RWPE2 (cell line): Measurements from ENCODE around the gene FGD2.
A peak's percentile ranks its signal among the peaks of the same experiment; 100 is the strongest.

ENCODE experiments used
- ATAC-seq: fragments of 200-7000 bp; cut with Tn5 transposase; 3 replicates; pipeline ENCODE4 v1.9.1; 2021; ENCODE audit warnings: low read depth
- DNase-seq: peaks from one replicate; pipeline ENCODE4 v3.0.0-alpha.2; 2020; ENCODE audit warnings: low spot score
- H3K27ac ChIP-seq: fragments of 450-650 bp; 2 replicates; pipeline ENCODE4 v1.5.1; 2017; ENCODE audit warnings: mild to moderate bottlenecking; ENCODE audit not compliant: poor library complexity, severe bottlenecking
- H3K27me3 ChIP-seq: fragments of 250-450 bp; sonication (Bioruptor Pico); 2 replicates; pipeline ENCODE4 v1.5.1; 2021; ENCODE audit warnings: mild to moderate bottlenecking, moderate library complexity; ENCODE audit not compliant: insufficient read depth, poor library complexity, severe bottlenecking
- H3K36me3 ChIP-seq: fragments of 250-450 bp; sonication (Bioruptor Pico); 2 replicates; pipeline ENCODE4 v1.5.1; 2020; ENCODE audit warnings: low read depth, mild to moderate bottlenecking, moderate library complexity
- H3K4me1 ChIP-seq: fragments of 250-450 bp; sonication (Bioruptor Pico); 2 replicates; pipeline ENCODE4 v1.5.1; 2021; ENCODE audit warnings: mild to moderate bottlenecking, moderate library complexity; ENCODE audit not compliant: insufficient read depth, poor library complexity, severe bottlenecking
- H3K4me3 ChIP-seq: fragments of 250-450 bp; sonication (Bioruptor Pico); 2 replicates; pipeline ENCODE4 v1.5.1; 2021; ENCODE audit warnings: mild to moderate bottlenecking, moderate library complexity; ENCODE audit not compliant: severe bottlenecking
- H3K9me3 ChIP-seq: fragments of 250-450 bp; sonication (Bioruptor Pico); 2 replicates; pipeline ENCODE4 v1.5.1; 2021; ENCODE audit warnings: mild to moderate bottlenecking, moderate library complexity; ENCODE audit not compliant: severe bottlenecking
- TF ChIP-seq, protein P1 (sequence below): fragments of 450-650 bp; IDR thresholded peaks from one replicate; pipeline ENCODE4 v1.5.1; 2017; ENCODE audit warnings: mild to moderate bottlenecking, moderate library complexity; ENCODE audit not compliant: poor library complexity, severe bottlenecking

FGD2 gene

DNA sequence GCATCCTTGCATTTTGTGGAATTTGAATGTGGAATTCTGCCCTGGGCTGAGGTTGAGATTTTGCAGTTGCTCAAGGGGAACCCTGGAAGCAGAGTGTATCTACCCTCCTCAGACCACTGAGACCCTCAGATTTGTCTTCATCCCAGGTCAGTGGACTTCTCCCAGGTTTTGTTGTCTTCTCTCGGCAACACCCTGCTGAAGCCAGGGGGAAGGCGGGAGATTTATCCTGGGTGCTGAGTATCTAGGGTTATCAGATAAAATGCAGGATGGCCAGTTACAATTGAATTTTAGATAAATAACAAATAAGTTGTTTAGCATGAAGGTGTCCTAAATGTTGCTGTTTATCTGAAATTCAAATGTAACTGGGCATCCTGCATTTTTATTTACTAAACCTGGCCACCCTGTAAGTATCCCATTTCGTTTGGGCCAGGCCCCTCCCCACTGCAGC, 43.0 kb downstream of the FGD2 start:
- DNase-seq (no peak), ATAC-seq (no peak)
- H3K36me3 ChIP-seq, result no peaks in the 10 kb centered on the region
- no peaks in the 10 kb centered on the region for H3K9me3 ChIP-seq
- no peaks in the 10 kb centered on the region for H3K27me3 ChIP-seq
- TF ChIP-seq, protein P1, sequence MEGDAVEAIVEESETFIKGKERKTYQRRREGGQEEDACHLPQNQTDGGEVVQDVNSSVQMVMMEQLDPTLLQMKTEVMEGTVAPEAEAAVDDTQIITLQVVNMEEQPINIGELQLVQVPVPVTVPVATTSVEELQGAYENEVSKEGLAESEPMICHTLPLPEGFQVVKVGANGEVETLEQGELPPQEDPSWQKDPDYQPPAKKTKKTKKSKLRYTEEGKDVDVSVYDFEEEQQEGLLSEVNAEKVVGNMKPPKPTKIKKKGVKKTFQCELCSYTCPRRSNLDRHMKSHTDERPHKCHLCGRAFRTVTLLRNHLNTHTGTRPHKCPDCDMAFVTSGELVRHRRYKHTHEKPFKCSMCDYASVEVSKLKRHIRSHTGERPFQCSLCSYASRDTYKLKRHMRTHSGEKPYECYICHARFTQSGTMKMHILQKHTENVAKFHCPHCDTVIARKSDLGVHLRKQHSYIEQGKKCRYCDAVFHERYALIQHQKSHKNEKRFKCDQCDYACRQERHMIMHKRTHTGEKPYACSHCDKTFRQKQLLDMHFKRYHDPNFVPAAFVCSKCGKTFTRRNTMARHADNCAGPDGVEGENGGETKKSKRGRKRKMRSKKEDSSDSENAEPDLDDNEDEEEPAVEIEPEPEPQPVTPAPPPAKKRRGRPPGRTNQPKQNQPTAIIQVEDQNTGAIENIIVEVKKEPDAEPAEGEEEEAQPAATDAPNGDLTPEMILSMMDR, result no peak
- H3K4me3 ChIP-seq, result no peak overlapping the region
- peaks cover 4% of the 10 kb centered on the region for H3K4me1 ChIP-seq
- H3K27ac ChIP-seq, result no peak overlapping the region

DNA sequence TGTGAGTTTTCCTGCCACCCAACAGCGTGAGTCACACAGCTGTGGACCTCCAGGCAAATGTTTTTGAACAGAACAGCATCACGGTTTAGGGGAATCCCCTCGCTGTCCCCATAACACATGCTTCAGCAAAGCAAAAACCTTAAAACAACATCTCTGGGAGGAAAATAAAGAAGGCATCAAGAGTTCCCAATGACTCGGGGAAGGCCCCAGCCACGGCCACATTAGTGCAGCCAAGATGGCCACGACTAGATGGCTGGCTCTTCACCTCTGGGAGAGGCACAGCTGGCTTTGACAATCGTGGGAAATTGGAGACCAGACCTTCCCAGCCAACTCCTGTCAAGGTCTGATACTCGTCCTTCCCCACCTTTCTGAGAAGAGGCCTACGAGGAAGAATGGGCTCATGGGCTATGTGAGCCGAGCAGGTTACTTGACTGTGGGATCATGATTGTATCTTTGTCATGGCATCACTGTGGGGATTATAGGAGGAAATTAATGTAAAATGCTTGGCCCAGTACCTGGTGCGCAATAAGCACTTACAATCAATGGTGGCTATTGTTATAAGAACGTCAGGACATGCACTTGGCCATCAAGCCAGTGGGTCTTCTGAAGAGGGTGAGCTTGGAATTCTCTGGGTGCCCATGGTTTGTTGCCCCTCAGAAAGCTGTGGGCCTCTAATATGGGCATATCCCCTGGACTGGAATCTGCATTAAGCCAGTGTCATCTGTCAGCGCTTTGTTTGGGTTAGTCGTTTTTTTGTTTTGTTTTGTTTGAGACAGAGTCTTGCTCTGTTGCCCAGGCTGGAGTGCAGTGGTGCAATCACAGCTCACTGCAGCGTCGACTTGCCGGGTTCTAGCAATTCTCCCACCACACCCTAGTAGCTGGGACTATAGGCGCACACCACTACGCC, 43.6 kb downstream of the FGD2 start:
- ATAC-seq (peak; percentile 91), DNase-seq (no peak)
- Histone ChIP-seq H3K36me3 (no peaks in the 10 kb centered on the region), H3K9me3 (no peaks in the 10 kb centered on the region), H3K27me3 (no peaks in the 10 kb centered on the region), H3K27ac (no peak overlapping the region), H3K4me1 (peaks cover 4% of the 10 kb centered on the region), H3K4me3 (no peak overlapping the region)
- TF ChIP-seq, protein P1, result no peak

DNA sequence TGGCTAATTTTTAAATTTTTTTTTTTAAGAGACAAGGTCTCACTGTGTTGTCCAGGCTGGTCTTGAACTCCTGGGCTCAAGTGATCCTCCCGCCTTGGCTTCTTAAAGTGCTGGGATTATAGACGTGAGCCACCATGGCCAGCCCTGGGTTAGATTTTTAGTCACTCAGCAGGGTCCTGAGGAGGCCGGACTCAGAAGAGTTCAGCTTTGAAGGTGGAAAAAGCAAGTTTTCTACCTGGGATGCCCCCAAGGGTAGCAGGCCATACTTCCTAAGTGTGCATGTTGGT, 44.2 kb downstream of the FGD2 start:
- H3K27ac ChIP-seq, result no peak overlapping the region
- no peak overlapping the region for H3K4me3 ChIP-seq

GRCh38 chr6:37050045-37050853, 44.8 kb downstream of the FGD2 start:
- no peak for ATAC-seq
- H3K4me1 ChIP-seq, result peaks cover 7% of the 10 kb centered on the region
- DNase-seq, result no peak
- TF ChIP-seq, protein P1, result no peak
- H3K36me3 ChIP-seq, result no peaks in the 10 kb centered on the region
- no peaks in the 10 kb centered on the region for H3K9me3 ChIP-seq
- H3K4me3 ChIP-seq, result no peak overlapping the region
- no peak overlapping the region for H3K27ac ChIP-seq
- H3K27me3 ChIP-seq, result no peaks in the 10 kb centered on the region

More for the DNA sequence above, 44.2 kb downstream of the FGD2 start:
- H3K27me3 ChIP-seq, result no peaks in the 10 kb centered on the region
- ATAC-seq (no peak), DNase-seq (no peak)
- peaks cover 4% of the 10 kb centered on the region for H3K4me1 ChIP-seq
- no peaks in the 10 kb centered on the region for H3K9me3 ChIP-seq
- TF ChIP-seq, protein P1, result no peak
- H3K36me3 ChIP-seq, result no peaks in the 10 kb centered on the region

- Histone ChIP-seq H3K4me1 (peaks cover 13% of the 10 kb centered on the region), H3K4me3 (no peak overlapping the region), H3K27me3 (no peaks in the 10 kb centered on the region), H3K27ac (no peak overlapping the region), H3K9me3 (no peaks in the 10 kb centered on the region), H3K36me3 (no peaks in the 10 kb centered on the region)
- TF ChIP-seq, protein P1, result no peak
- DNase-seq (no peak), ATAC-seq (no peak)
Measured at GRCh38 chr6:37050854-37051137, 45.3 kb downstream of the FGD2 start.
